Gastrocnemius medialis (tissue), 4 donors: ENCODE data around the gene BLMH. TPM values are rescaled to one million over a fixed set of nuclear protein-coding genes. Genes with fewer than 3 reads are reported as not detected.

ENCODE experiments used
- ATAC-seq, 2 donors: fragments of 150-250 bp; one replicate each; pipeline ENCODE4 v1.9.1; 2016
- DNase-seq, 2 donors: peaks; one replicate each; pipeline ENCODE4 v3.0.0-alpha.2; 2019
- H3K27ac ChIP-seq, 4 donors: fragments of 200-600 bp; sonication (generic); 1 replicate in 1 of 4; 2 replicates in 3 of 4; pipeline ENCODE4 v1.5.1; 2016 to 2018; ENCODE audit warnings: mild to moderate bottlenecking in 2 of 4, moderate library complexity in 1 of 4
- H3K27me3 ChIP-seq, 3 donors: fragments of 200-600 bp; sonication (generic) in 2 of 3; 1 replicate in 1 of 3; 2 replicates in 2 of 3; pipeline versions ENCODE4 v1.5.1 to v1.6.0; 2016 to 2019; ENCODE audit warnings: mild to moderate bottlenecking in 1 of 3, moderate library complexity in 1 of 3
- H3K36me3 ChIP-seq, 2 donors: fragments of 200-600 bp; sonication (generic) in 1 of 2; one replicate each; pipeline ENCODE4 v1.5.1; 2017 to 2018
- H3K4me1 ChIP-seq, 2 donors: fragments of 200-600 bp; sonication (generic) in 1 of 2; one replicate each; pipeline ENCODE4 v1.5.1; 2016 to 2017; ENCODE audit warnings: mild to moderate bottlenecking in 2 of 2
- H3K4me3 ChIP-seq, 4 donors: fragments of 200-600 bp; sonication (generic) in 3 of 4; 1 replicate in 1 of 4; 2 replicates in 3 of 4; pipeline ENCODE4 v1.5.1; 2016 to 2019; ENCODE audit warnings: mild to moderate bottlenecking in 2 of 4
- H3K9me3 ChIP-seq, 3 donors: fragments of 200-600 bp; sonication (generic) in 2 of 3; 1 replicate in 1 of 3; 2 replicates in 2 of 3; pipeline ENCODE4 v1.5.1; 2016 to 2019
- CTCF ChIP-seq, 5 experiments: fragments of 450-650 bp in 3 of 5; fragments of 200-600 bp in 2 of 5; sonication (generic) in 2 of 5; IDR thresholded peaks in 4 of 5; conservative IDR thresholded peaks in 1 of 5; 1 replicate in 4 of 5; 2 replicates in 1 of 5; pipeline ENCODE4 v1.5.1; 2016 to 2019; ENCODE audit warnings: antibody characterized with exemption in 5 of 5, mild to moderate bottlenecking in 3 of 5, moderate library complexity in 3 of 5
- POLR2A ChIP-seq, 2 donors: fragments of 450-650 bp; IDR thresholded peaks; one replicate each; pipeline ENCODE4 v1.6.1; 2017; ENCODE audit warnings: antibody characterized with exemption in 2 of 2, mild to moderate bottlenecking in 2 of 2, moderate library complexity in 2 of 2
- in situ Hi-C, 4 donors: fragments of 200-750 bp; cut with MboI; loops; one replicate each; pipeline versions ENCODE4 v1.15.0 to v1.8.0; 2017; ENCODE audit warnings: low sequenced_read_pairs in 4 of 4
- intact Hi-C: fragments of 100-400 bp; cut with DNase I; formaldehyde crosslinking; loops from one replicate; pipeline ENCODE4 v1.15.1; 2023; ENCODE audit warnings: low total_unique reads
- total RNA-seq, 4 donors: library from RNA; depleted of rRNA; stranded (reverse); fragments of >200 nt; gene quantifications; one replicate each; pipeline versions ENCODE4 v1.1.0 to v1.2.3, GENCODE V29; 2016

Gene BLMH
- total RNA-seq, 4 donors from 2014 or later = 7.4 to 17.7 (median 16.7) TPM

GRCh38 chr17:30221346-30221745 is 70.4 kb downstream of the BLMH start:
- ATAC-seq (no peak), DNase-seq (no peak)
- intact Hi-C loops = no loop called here
- H3K27ac ChIP-seq = no peak overlapping the region
- H3K27me3 ChIP-seq = no peaks in the 10 kb centered on the region
- no peaks in the 10 kb centered on the region for H3K9me3 ChIP-seq
- no peaks in the 10 kb centered on the region for H3K4me1 ChIP-seq
- no peak for TF ChIP-seq CTCF (IDR thresholded peaks at IDR 0.05 in 4 of 5, conservative IDR thresholded peaks at IDR 0.05 in 1 of 5)
- no peak for TF ChIP-seq POLR2A (IDR thresholded peaks at IDR 0.05)
- in situ Hi-C loops = no loop called here
- H3K4me3 ChIP-seq = no peak overlapping the region
- no peaks in the 10 kb centered on the region for H3K36me3 ChIP-seq

GRCh38 chr17:30220414-30220813 is 71.3 kb downstream of the BLMH start:
- no peak for ATAC-seq
- no peaks in the 10 kb centered on the region for H3K4me1 ChIP-seq

GRCh38 chr17:30219833-30220232 is 71.9 kb downstream of the BLMH start:
- ATAC-seq (no peak), DNase-seq (no peak)
- Histone ChIP-seq H3K27me3 (no peaks in the 10 kb centered on the region), H3K36me3 (no peaks in the 10 kb centered on the region), H3K27ac (no peak overlapping the region), H3K4me3 (no peak overlapping the region), H3K4me1 (no peaks in the 10 kb centered on the region), H3K9me3 (no peaks in the 10 kb centered on the region)
- TF ChIP-seq CTCF (IDR thresholded peaks at IDR 0.05 in 4 of 5, conservative IDR thresholded peaks at IDR 0.05 in 1 of 5) = no peak
- no peak for TF ChIP-seq POLR2A (IDR thresholded peaks at IDR 0.05)
- in situ Hi-C loops = no loop called here
- intact Hi-C loops = no loop called here

More at GRCh38 chr17:30220414-30220813, 71.3 kb downstream of the BLMH start:
- no peaks in the 10 kb centered on the region for H3K9me3 ChIP-seq
- no peaks in the 10 kb centered on the region for H3K36me3 ChIP-seq
- H3K27ac ChIP-seq = no peak overlapping the region
- in situ Hi-C loops = no loop called here
- intact Hi-C loops = no loop called here
- H3K27me3 ChIP-seq = no peaks in the 10 kb centered on the region
- DNase-seq = no peak
- H3K4me3 ChIP-seq = no peak overlapping the region
- TF ChIP-seq CTCF (IDR thresholded peaks at IDR 0.05 in 4 of 5, conservative IDR thresholded peaks at IDR 0.05 in 1 of 5) = no peak
- TF ChIP-seq POLR2A (IDR thresholded peaks at IDR 0.05) = no peak

GRCh38 chr17:30219315-30219714 is 72.4 kb downstream of the BLMH start:
- Histone ChIP-seq H3K9me3 (no peaks in the 10 kb centered on the region), H3K4me1 (no peaks in the 10 kb centered on the region), H3K4me3 (no peak overlapping the region), H3K27ac (no peak overlapping the region), H3K27me3 (no peaks in the 10 kb centered on the region), H3K36me3 (no peaks in the 10 kb centered on the region)
- DNase-seq = no peak
- intact Hi-C loops (no loop called here), in situ Hi-C loops (no loop called here)
- no peak for TF ChIP-seq POLR2A (IDR thresholded peaks at IDR 0.05)
- TF ChIP-seq CTCF (IDR thresholded peaks at IDR 0.05 in 4 of 5, conservative IDR thresholded peaks at IDR 0.05 in 1 of 5) = no peak
- ATAC-seq = no peak

GRCh38 chr17:30218799-30219198 is 72.9 kb downstream of the BLMH start:
- H3K36me3 ChIP-seq = no peaks in the 10 kb centered on the region
- no peak overlapping the region for H3K27ac ChIP-seq
- intact Hi-C loops = no loop called here
- H3K9me3 ChIP-seq = no peaks in the 10 kb centered on the region
- no peak for ATAC-seq
- H3K4me3 ChIP-seq = no peak overlapping the region
- TF ChIP-seq POLR2A (IDR thresholded peaks at IDR 0.05) = no peak
- TF ChIP-seq CTCF (IDR thresholded peaks at IDR 0.05 in 4 of 5, conservative IDR thresholded peaks at IDR 0.05 in 1 of 5) = no peak
- no peak for DNase-seq
- H3K27me3 ChIP-seq = no peaks in the 10 kb centered on the region
- in situ Hi-C loops = no loop called here
- H3K4me1 ChIP-seq = no peaks in the 10 kb centered on the region
